ENCODE measurements around the gene SLFN5.

DNA sequence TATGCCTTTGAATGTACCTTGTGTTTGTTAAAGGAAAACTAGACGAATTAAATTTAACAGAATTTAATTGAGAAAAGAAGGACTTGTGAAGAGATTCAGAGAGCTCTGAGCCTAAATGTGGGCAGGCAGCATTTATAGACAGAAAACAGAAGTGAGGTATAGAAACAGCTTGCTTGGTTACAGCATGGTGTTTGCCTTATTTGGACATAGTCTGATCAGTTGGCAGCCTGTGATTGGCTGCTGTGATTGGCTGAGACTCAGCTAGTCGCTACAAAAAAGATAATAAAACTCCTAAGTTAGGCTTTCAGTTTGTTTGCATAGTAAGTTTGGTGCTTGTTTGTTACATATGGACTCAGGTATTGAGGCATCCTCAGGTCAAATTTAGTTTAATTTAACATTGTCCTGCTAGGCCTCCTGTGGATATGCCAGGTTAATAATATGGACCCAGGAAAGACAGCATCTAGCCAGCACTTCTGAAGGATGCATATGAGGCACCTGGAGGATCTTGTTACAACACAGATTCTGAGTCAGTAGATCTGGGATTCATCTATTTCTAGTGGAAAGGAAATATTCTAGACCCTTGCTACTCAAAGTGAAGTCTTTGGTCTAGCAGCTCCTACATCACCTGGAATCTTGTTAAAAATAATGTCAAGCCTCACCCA is 43.4 kb downstream of the SLFN5 start:
- TF ChIP-seq EP300 (IDR thresholded peaks at IDR 0.05; ENCODE audit: low read depth in 2 of 2, low read length in 2 of 2) (no peak), EP300 (CRISPR knock-in tag; IDR thresholded peaks at IDR 0.05; ENCODE audit: borderline replicate concordance) (no peak), KDM1A (CRISPR knock-in tag; IDR thresholded peaks at IDR 0.05) (no peak), SIN3A (IDR thresholded peaks at IDR 0.05; ENCODE audit: borderline replicate concordance, low read depth, low read length) (no peak), ELK4 (CRISPR knock-in tag; IDR thresholded peaks at IDR 0.05; ENCODE audit: borderline replicate concordance) (no peak), RNF2 (conservative IDR thresholded peaks at IDR 0.05; ENCODE audit: low read depth) (no peak), ZNF777 (CRISPR knock-in tag; IDR thresholded peaks at IDR 0.05) (no peak), RAD21 (CRISPR knock-in tag; IDR thresholded peaks at IDR 0.05) (no peak), POLR2A (IDR thresholded peaks at IDR 0.05; ENCODE audit: insufficient read depth in 1 of 2, low read depth in 2 of 2, low read length in 2 of 2) (no peak), MEF2D (CRISPR knock-in tag; IDR thresholded peaks at IDR 0.05) (no peak), EZH2 (conservative IDR thresholded peaks at IDR 0.05; ENCODE audit: low read depth, low read length) (no peak), JUNB (CRISPR knock-in tag; IDR thresholded peaks at IDR 0.05; ENCODE audit: borderline replicate concordance) (no peak), BRCA1 (CRISPR knock-in tag; IDR thresholded peaks at IDR 0.05) (no peak), ZNF75D (CRISPR knock-in tag; IDR thresholded peaks at IDR 0.05; ENCODE audit: borderline replicate concordance) (no peak), POLR2AphosphoS5 (IDR thresholded peaks at IDR 0.05; ENCODE audit: low read depth, low read length) (no peak)
